ENCODE data around the gene HINT2.

DNA sequence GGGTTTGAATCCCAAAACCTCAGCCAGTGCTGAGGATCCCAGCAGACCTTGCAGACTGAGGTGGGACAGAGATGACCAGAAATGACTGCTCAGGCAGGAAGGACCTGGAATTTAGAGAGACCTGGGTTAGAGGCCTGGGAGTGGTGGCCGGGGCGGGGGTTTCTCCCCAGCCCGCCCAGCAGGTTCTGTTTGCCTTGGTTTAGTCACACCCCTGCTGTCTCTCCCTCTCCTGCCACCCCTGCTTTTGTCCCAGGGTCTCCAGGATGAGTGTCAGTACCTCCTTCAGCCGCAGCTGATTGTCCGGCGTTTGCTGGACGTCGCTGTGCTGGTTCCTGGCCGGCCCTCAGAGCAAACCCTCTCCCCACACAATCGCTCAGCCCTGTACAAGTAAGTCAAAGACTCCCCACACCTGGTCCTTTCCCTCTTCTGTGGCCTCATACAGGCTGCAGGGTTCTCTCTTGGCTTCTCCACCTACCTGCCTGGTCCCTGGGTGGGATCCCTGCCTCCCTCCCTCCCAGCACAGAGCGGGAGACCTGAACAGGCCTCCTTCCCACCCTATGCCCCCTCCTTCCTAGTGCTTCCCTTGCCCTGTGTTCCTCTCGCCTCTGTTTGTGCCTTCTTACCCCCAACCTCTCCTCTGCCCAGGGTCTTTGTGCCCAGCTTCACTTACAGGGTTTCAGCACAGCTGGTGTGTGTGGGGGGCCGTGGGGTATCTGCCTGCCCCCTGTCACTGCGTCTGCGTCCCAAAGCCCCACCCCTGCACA is 26.2 kb upstream of the HINT2 start:
- TF ChIP-seq CTCF (conservative IDR thresholded peaks at IDR 0.05; ENCODE audit: low read depth, low read length) (no peak), EZH2 (IDR thresholded peaks at IDR 0.05; ENCODE audit: borderline replicate concordance, low read depth, low read length, poor library complexity, severe bottlenecking) (no peak)

All from A673 (cell line).